Measurements from ENCODE around the gene KRT27.

GRCh38 chr17:40800381-40800780 is 18.0 kb upstream of the KRT27 start:
- TF ChIP-seq POLR2A (IDR thresholded peaks at IDR 0.05; ENCODE audit: low read depth, low read length) (no peak), EP300 (IDR thresholded peaks at IDR 0.05; ENCODE audit: borderline replicate concordance in 1 of 2, control insufficient read depth in 1 of 2, low read depth in 2 of 2, low read length in 2 of 2) (peak; percentile 48 to 58; a peak in 2 of 4 replicates), USF2 (IDR thresholded peaks at IDR 0.05; ENCODE audit: borderline replicate concordance, low read depth, low read length) (no peak), ZSCAN29 (IDR thresholded peaks at IDR 0.05) (no peak), NRF1 (conservative IDR thresholded peaks at IDR 0.05; ENCODE audit: low read depth, low read length) (no peak), ZNF274 (IDR thresholded peaks at IDR 0.05; ENCODE audit: insufficient read depth, insufficient read length) (no peak), ATF3 (IDR thresholded peaks at IDR 0.05; ENCODE audit: borderline replicate concordance, extremely low read depth, low read depth, low read length) (no peak), TAF1 (IDR thresholded peaks at IDR 0.05; ENCODE audit: borderline replicate concordance, low read depth, low read length) (no peak), CTCF (IDR thresholded peaks at IDR 0.05 in 2 of 3, conservative IDR thresholded peaks at IDR 0.05 in 1 of 3; ENCODE audit: control insufficient read depth in 2 of 3, extremely low read depth in 1 of 3, insufficient read depth in 1 of 3, low read depth in 3 of 3, low read length in 3 of 3) (no peak), FOXM1 (IDR thresholded peaks at IDR 0.05; ENCODE audit: low read depth, low read length) (no peak)

Data from GM12878 (cell line).